Suprapubic skin (tissue), 3 donors: ENCODE data around the gene BICRAL.

Source experiments
- CTCF ChIP-seq, 2 donors: fragments of 200-600 bp in 1 of 2; fragments of 450-650 bp in 1 of 2; sonication (generic) in 1 of 2; IDR thresholded peaks; one replicate each; pipeline ENCODE4 v1.5.1; 2016 to 2019; ENCODE audit warnings: antibody characterized with exemption in 2 of 2, mild to moderate bottlenecking in 1 of 2, moderate library complexity in 1 of 2
- POLR2AphosphoS5 ChIP-seq, 3 donors: sonication (generic); formaldehyde crosslinking; IDR thresholded peaks; one replicate each; pipeline ENCODE4 v1.6.1; 2017; ENCODE audit warnings: antibody characterized with exemption in 3 of 3

GRCh38 chr6:42766163-42766670 is 15.6 kb upstream of the BICRAL start:
- no peak for TF ChIP-seq CTCF (IDR thresholded peaks at IDR 0.05)
- no peak for TF ChIP-seq POLR2AphosphoS5 (IDR thresholded peaks at IDR 0.05)
